WERI-Rb-1 (cell line): ENCODE data around the gene ITSN1.

Experiments
- DNase-seq: peaks from one replicate; pipeline ENCODE4 v3.0.0-alpha.2; 2020
- H3K27ac ChIP-seq: fragments of 250-450 bp; sonication (Bioruptor Pico); 2 replicates; pipeline ENCODE4 v1.5.1; 2020; ENCODE audit warnings: mild to moderate bottlenecking, moderate library complexity
- H3K27me3 ChIP-seq: fragments of 250-450 bp; sonication (Bioruptor Pico); 2 replicates; pipeline ENCODE4 v1.5.1; 2021; ENCODE audit warnings: mild to moderate bottlenecking, low read depth, moderate library complexity; ENCODE audit not compliant: insufficient read depth, severe bottlenecking
- H3K36me3 ChIP-seq: fragments of 250-450 bp; sonication (Bioruptor Pico); 2 replicates; pipeline ENCODE4 v1.5.1; 2020; ENCODE audit warnings: mild to moderate bottlenecking, moderate library complexity
- H3K4me3 ChIP-seq: 2 replicates; pipeline ENCODE4 v1.5.1; 2011; ENCODE audit warnings: low read depth, mild to moderate bottlenecking, control low read depth, low read length
- H3K9me3 ChIP-seq: fragments of 250-450 bp; sonication (Bioruptor Pico); 2 replicates; pipeline ENCODE4 v1.5.1; 2021; ENCODE audit warnings: mild to moderate bottlenecking, moderate library complexity; ENCODE audit not compliant: severe bottlenecking
- CTCF ChIP-seq: IDR thresholded peaks from 2 replicates; pipeline ENCODE4 v1.5.1; 2011; ENCODE audit warnings: low read depth, mild to moderate bottlenecking, control low read depth, inconsistent platforms, low read length

Gene ITSN1

GRCh38 chr21:33852485-33852884, 210.2 kb downstream of the ITSN1 start:
- Histone ChIP-seq H3K27ac (no peak overlapping the region), H3K4me3 (no peak overlapping the region), H3K27me3 (no peaks in the 10 kb centered on the region), H3K9me3 (no peaks in the 10 kb centered on the region), H3K36me3 (no peaks in the 10 kb centered on the region)
- DNase-seq: no peak
- TF ChIP-seq CTCF: no peak

DNA sequence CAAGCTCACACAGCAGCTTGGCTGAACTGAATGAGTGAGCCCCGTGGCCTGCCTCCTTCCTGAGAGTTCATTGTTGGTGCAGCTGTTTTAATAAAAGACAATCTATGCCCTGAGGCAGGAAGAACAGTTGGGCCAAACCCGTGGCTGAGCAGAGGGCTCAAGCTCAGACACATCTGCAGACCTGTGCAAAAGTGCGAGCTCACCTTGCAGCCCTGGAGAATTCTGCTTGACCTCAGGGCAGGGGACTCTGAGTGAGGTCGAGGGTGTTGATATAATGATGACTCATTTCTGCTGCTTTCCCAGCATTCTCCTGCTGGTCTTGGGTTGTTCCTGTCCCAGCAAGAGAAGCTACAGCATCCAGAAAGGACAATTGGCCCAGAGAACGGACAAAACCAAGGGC, 212.3 kb downstream of the ITSN1 start:
- H3K27me3 ChIP-seq: no peaks in the 10 kb centered on the region
- no peak overlapping the region for H3K27ac ChIP-seq
- no peak for DNase-seq
- H3K4me3 ChIP-seq: no peak overlapping the region
- H3K36me3 ChIP-seq: no peaks in the 10 kb centered on the region
- TF ChIP-seq CTCF: no peak
- H3K9me3 ChIP-seq: no peaks in the 10 kb centered on the region

GRCh38 chr21:33855190-33855589, 212.9 kb downstream of the ITSN1 start:
- no peak for DNase-seq
- peak; percentile 36 for TF ChIP-seq CTCF

DNA sequence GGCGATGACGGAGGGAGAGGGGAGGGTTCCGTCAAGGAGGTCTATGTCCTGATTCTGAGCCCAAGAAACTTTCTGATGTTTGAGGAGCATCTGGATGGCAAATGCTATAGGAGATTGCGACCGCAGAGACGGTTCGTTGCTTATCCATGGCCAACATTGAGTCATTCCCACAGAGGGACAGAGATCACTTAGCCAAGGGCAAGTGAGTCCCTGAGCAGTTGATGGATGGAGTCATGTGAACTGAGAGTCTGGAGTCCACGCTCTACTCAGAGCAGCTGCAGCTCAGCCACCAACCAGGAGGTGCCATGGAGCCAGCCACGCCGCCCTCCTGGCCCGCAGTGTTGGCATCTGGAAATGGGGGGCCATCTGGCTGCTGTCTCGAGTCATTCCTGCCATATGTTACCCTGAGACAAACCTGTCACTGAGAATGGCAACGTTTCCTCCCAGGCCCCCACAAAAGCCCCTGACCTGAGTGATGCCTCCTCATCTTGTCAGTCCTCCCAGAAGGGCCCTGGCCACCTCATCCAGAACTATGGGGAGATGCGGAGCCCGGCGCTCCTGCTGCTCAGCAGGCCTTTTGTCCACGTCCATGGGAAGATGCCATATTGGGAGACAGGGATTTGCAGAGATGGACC, 214.7 kb downstream of the ITSN1 start:
- DNase-seq: no peak
- H3K27me3 ChIP-seq: no peaks in the 10 kb centered on the region
- no peak for TF ChIP-seq CTCF

More at GRCh38 chr21:33855190-33855589, 212.9 kb downstream of the ITSN1 start:
- Histone ChIP-seq H3K36me3 (no peaks in the 10 kb centered on the region), H3K27ac (no peak overlapping the region), H3K4me3 (no peak overlapping the region), H3K27me3 (no peaks in the 10 kb centered on the region), H3K9me3 (no peaks in the 10 kb centered on the region)

DNA sequence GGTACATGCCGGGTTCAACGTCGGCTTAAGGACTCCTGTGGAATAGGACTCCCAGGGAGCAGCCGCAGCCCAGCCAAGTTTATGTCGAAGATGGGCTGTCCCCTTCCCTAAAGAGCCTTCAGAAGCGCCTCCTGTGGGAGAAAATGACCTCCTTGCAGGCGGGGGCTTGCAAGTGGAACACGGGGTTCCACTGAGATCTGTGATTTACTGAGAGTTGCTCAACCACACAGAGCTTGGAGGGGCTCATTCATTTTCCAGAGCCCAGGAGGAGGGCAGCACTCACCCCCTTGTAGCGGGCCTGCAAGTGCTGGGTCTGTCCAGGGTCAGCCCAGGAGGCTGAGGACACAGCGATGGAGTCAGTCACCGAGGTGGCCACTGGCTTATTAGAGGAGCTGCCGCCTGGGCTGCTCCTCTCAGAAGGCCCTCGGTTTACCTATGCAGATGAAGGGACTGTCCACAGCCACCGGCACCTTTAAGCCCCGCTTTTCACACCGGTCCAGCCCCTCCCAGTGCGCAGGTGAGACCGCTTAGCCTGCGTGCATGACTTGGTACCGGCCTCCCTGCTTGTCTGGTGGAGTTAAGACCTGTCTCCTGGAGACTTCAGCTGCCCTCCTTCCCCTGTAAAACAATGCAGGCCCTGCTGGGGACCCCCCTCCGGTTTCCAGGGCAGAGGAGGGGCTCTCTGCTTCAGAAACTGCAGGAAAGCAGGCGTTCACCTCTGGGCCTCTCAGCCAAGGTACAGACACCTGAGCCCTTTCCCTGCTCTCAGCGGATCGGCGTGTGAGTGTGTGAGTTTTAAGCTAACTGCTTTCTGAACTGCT, 215.8 kb downstream of the ITSN1 start:
- Histone ChIP-seq H3K4me3 (no peak overlapping the region), H3K27ac (peak overlapping the region; percentile 59), H3K9me3 (no peaks in the 10 kb centered on the region), H3K36me3 (no peaks in the 10 kb centered on the region), H3K27me3 (no peaks in the 10 kb centered on the region)
- DNase-seq: peak; percentile 44
- 0 out of 2 replicates have a peak, but pooled peaks have one; percentile 1 for TF ChIP-seq CTCF

More for the DNA sequence above, 214.7 kb downstream of the ITSN1 start:
- Histone ChIP-seq H3K4me3 (no peak overlapping the region), H3K27ac (no peak overlapping the region), H3K36me3 (no peaks in the 10 kb centered on the region), H3K9me3 (no peaks in the 10 kb centered on the region)
